Stimulated activated CD4-positive, alpha-beta T cell treated with anti-CD3 and anti-CD28 coated beads, Interleukin-2, amount 100 ng/mL, for 4 hours (primary cell): ENCODE results near the gene HMGCS2.

Source experiments
- DNase-seq: peaks from one replicate; pipeline ENCODE4 v3.0.0-alpha.2; 2020; ENCODE audit warnings: low read depth

HMGCS2 gene

DNA sequence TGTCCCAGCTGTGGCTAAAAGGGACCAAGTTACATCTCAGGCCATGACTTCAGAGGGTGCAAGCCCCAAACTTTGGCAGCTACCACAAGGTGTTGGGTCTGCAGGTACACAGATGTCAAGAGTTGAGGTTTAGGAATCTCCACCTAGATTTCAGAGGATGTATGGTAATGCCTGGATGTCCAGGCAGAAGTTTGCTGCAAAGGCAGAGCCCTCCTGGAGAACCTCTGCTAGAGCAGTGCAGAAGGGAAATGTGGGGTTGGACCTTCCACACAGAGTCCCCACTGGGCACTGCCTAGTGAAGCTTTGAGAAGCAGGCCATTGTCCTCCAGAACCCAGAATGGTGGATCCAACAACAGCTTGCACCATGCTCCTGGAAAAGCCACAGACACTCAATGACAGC lies 67.0 kb downstream of the HMGCS2 start:
- DNase-seq: no peak

DNA sequence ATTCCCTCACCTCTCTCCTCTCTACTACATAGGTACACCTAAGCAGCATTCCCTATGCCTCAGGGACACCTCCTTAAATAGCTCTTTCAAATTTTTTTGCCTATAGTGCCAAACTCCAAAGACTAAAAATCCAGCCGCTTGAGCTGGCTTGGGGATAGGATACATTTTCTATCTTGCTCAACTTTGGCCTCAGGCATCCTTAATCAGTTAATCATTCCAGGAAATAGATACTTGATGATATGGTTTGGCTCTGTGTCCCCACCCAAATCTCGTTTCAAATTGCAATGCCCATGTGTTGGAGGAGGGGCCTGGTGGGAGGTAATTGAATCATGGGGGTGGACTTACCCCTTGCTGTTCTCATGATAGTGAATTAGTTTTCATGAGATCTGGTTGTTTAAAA lies 68.4 kb downstream of the HMGCS2 start:
- DNase-seq: no peak
